Posterior cingulate gyrus (tissue), 11 donors: Measurements from ENCODE around the gene VPS29.
A peak's percentile ranks its signal among the peaks of the same experiment; 100 is the strongest.

Source experiments
- DNase-seq, 10 donors: peaks; one replicate each; pipeline versions ENCODE4 v3.0.0 to v3.0.0-alpha.2; 2020 to 2021; ENCODE audit warnings: mixed read lengths in 3 of 10
- intact Hi-C: fragments of 100-400 bp; cut with DNase I; formaldehyde crosslinking; loops from one replicate; pipeline ENCODE4 v1.15.1; 2023

VPS29 gene

DNA sequence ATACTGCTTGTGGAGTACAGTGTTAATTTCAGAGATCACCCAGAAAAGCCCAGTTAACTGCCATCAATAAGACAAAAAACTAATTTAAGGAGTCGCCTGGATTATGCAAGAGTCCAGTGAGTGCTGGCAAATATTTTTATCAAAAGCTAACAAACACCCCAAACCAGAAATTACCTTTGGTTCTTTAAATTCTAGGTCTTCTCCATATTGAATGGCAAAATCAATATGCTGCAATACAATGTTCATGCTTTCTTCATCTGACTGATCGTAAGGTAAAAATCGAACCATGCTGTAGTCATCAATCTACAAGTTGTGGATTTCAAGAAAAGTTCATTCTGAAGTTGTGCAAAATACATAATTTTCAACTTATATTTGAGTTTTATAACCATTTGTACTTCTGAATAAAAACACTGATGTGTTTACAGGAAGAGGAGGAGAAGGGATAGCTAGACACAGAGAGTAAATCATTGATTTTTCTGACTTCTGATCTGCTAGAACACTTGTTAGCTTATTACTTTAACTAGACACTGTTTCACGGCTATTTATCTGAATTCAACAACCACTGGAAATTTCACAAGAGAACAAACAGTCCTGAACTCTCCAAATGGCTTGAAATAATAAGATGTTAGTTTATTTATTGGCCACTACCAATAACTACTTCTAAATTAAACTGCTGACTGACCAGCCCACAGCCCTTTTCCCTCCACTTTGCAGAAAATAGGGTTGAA, 48.2 kb downstream of the VPS29 start:
- no peak for DNase-seq
- intact Hi-C loops = loop anchor here (5.0 kb wide), 1 partner anchor 49 kb away; the partner anchor contains the start of genes RAD9B and VPS29

DNA sequence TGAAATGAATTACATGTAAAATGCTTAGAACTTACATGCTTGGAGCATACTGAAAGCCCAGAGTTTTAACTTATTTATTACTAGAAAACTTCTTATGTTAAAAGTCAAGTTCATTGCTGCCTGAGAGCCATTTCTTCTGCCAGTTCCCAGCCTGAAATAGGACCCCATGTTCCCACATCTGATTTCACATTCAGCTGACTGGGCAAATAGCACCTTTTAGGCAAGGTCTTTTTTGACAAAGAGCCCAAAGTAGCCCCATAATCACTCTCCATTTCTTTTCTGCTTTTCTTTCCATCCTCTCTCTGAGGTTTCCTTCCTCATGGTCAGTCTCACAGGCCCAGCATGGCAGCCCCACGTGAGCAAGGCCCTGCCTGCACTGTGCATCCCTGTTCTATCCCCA, 50.6 kb downstream of the VPS29 start:
- intact Hi-C loops = loop anchor here (2.0 to 5.0 kb wide), 3 partner anchors 51 to 438 kb away; partner anchors contain the start of genes RAD9B and VPS29
- DNase-seq = no peak

DNA sequence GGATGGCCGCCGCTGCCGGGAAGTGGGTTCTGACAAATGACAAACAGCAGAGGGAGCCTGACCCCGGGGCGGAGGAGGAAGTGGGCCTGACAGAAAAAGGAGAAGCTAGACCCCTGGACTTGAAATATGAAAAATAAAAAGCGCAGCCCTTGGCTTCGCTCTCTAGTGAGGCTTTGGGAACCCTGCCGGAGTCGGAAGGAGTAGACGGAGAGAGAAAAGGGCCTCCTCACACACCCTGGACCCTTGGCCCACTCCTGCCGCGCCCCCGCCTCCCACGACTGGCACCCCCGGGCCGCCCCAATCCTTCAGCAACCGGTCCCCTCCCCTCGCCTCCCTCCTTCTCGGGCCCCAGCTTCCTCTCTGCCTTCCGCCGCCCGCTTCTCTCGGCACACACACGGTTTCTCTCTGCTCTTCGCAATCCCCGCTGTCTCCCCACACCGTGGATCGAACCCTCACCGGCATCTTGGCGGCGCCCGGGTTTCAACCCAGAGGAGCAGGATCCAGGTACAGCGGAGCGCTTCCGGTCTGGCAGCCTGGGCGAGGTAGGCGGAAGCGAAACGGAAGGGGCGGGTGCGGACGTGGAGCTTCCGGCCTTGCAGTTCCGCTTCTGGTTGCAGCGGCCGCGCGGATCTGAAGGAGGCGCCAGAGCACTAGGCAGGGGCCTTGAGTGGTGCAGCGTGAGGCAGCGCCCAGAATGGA, 52.0 kb downstream of the VPS29 start, which contains the start of gene ARPC3:
Gene ARPC3, minus strand, starts transcription at position 539 of the 699 bp plus-strand sequence. Its CDS starts 77 bp downstream, at position 462.
- intact Hi-C loops = loop anchor here (2.0 to 5.0 kb wide), 3 partner anchors 52 to 439 kb away; partner anchors contain the start of genes RAD9B and VPS29
- peak; percentile 89 to 99 (median 94) for DNase-seq

DNA sequence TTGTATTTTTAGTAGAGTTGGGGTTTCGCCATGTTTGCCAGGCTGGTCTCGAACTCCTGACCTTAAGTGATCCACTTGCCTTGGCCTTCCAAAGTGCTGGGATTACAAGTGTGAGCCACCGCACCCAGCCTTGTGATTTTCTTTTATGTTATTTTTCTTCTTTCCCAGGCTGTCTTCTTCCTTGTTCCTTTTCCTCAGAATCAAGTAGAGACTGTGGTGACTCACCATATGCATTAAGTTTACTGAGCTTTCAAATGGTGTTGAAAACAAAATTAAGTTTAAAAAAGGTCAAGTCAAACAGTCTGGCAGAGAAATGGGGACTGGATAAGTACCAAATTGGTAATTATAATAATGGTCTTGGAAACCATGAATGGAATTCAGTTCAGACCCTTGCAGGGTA, 57.5 kb downstream of the VPS29 start:
- no peak for DNase-seq
- intact Hi-C loops = no loop called here
